GM19463 (cell line): Measurements from ENCODE around the gene SOX4.

Source experiments
- ATAC-seq: cut with Tn5 transposase; IDR thresholded peaks from one replicate; pipeline ENCODE4 v1.9.1; 2021; ENCODE audit warnings: mild to moderate bottlenecking, moderate library complexity; ENCODE audit not compliant: unreplicated experiment

SOX4 gene

DNA sequence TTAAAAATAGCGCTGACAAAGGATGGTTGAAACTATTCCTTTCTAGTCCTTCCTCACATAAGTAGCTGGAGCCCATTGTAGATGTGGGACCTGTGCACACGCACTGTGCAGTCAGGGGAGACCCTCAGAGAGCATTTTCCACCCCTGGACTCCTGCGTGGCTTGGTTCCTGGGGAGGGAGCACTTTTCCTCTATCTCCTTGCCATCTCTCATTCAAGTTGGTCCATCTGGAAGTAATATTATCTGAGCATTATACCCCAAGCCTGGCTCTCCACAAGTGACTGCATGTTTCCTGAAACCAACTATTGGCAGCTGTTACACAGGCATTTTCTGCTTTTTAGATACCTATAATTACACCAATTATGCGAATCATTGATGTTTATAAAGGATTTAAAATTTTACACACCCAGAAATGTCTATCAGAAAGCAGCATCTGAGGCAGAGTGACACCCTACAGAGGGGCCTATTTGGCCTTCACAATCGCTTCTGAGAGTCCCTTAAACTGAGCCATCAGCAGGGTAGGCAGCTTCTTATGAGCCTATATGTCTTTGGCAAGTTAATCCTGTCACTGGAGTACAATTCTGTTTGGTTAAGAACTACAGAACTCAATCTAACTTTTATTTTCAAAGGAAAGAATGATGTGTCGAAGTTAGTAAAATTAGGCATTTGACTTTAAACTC lies 18.7 kb downstream of the SOX4 start:
- ATAC-seq = no peak

DNA sequence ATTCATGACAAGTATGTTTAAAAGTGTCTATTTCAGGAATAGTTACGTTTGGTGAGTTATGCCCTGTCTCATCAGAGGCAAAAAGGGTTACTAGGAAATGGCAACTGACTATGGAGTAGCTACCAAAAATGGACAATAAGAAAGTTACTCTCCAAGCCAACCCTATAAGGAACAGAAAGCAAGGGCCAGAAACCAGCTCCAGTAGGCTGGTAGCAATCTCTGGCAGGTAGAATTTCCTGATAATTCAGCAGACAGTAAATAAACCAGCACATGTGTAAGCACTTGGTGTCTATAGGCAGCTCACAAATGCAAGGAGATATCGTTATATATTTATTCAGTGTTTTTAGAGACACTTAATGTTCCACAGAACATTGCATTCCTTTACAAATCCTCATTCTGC lies 20.3 kb downstream of the SOX4 start:
- ATAC-seq = no peak

DNA sequence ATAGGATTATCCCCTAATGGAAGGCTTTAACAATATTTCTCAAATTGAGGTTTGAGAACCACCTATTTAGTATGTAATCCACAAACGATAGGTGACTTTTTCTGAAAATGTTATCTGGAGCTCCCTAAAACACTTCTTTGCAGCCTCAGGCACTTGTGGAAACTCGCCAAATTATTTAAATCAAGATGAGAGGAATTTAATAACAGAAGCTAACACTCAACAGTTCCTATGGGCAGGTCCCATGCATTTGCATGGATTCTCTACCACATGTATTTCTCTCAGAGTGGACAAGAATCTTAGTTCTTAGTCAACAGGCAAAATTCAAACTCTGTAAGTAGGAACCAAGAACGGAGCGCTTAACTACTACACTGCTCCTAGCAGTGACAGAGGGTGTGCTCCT lies 20.7 kb downstream of the SOX4 start:
- no peak for ATAC-seq

DNA sequence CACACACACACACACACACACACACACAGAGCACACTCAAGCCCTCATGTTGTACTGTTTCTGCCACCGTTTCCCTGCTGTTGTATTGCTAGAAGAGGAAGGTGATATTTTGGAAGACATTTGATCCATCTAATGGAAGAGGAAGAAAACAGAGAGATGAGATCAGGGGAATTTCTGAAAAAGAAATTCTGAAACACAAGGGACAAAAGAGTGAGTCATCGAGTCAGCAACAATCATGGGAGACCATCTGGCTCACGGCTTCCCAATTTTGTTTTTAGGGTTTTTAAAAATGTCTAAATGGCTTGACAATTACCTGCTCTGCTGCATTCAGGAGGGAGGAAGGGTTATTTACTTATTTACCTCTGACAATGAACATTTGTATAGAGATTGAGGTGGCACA lies 22.0 kb downstream of the SOX4 start:
- no peak for ATAC-seq

DNA sequence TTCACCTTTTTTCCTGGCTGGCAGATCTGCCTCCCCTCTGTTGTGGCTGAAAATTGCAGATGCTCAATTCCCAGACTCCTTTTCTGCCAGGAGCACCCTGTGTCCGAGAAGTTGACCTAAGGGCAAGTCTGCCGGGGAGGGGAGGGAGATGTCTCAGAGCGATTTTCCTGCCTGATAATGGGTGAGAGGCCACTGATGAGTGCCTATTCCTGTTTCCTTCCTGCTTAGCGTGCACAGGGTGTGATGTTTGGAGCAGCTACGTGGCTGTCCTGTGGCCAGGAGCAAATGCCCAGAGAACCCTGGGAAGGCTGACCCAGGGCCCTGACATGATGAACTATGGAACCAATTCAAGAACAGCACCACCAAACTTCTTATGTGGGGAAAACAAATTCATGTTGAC lies 22.5 kb downstream of the SOX4 start:
- no peak for ATAC-seq

DNA sequence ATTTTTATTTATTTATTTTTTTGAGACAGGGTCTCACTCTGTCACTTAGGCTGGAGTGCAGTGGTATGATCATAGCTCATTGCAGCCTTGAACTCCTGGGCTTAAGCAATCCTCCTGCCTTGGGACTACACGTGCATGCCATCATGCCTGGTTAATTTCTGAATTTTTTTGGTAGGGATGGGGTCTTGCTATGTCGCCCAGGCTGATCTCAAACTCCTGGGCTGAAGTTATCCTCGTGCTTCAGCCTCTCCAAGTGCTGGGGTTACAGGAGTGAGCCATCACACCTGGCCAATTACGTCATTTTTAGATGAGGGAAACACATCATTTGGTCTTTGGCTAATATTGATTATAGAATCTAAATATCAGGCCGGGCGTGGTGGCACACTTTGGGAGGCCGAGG lies 32.1 kb downstream of the SOX4 start:
- ATAC-seq = no peak

DNA sequence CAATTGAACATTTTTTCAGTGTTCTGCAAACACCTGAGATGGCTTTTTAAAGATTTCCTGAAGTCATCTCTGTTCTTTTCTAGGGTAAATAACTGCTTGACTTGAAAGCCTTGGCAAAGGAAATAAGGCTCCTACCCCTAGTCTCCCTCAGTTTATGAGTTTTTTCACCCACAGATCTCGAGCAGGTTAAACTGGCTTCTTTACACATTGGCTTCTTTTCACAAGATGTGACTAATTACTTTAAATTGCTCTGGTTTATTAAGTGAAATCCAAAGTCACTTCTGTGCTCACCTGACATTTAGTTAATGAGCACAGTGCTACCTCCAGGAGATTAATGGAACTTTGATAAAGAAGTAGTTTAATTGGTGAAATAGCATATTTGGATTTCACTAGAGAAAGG lies 33.2 kb downstream of the SOX4 start:
- ATAC-seq = no peak

DNA sequence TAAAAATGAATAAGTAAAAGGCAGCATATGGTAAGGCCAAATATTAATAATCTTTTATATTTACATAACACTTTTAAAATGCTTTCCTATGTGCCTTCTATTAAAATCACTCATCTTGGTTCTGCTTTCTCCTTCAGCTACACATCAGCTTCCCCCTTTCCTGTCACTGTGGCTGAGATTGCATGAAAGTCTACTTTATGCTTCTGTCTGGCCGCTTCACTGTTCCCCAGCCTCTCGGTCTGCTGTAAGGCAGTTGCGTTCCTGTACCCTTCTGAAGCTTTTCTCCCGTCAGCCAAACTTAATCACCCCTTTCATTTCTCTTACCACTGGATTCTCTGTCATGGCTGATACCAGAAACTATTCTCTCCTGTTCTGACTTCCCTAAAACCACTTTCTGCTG lies 34.6 kb downstream of the SOX4 start:
- ATAC-seq = no peak

DNA sequence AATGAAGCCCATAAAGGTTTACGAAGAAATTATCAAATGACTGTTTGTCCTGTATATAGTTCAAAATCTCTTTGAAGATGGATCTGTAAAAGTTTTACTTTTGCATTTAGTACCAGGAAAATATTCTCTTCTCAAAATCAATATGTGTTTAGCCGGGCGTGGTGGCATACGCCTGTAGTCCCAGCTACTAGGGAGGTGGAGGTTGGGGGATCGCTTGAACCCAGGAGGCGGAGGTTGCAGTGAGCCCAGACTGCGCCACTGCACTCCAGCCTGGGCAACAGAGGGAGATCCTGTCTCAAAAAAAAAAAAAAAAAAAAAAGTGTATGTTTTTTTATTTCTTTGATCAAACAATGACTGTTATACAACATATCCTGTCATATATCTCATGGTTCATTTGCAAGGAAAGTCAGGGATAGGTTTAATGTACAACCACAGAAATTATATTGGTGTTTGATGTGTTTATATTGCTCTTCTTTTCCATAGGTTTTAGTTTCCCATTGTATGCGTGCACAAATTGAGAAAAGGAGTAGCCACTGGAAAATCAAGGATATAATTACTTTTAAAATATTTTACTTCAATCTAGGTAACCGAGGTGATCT lies 40.1 kb downstream of the SOX4 start:
- no peak for ATAC-seq

DNA sequence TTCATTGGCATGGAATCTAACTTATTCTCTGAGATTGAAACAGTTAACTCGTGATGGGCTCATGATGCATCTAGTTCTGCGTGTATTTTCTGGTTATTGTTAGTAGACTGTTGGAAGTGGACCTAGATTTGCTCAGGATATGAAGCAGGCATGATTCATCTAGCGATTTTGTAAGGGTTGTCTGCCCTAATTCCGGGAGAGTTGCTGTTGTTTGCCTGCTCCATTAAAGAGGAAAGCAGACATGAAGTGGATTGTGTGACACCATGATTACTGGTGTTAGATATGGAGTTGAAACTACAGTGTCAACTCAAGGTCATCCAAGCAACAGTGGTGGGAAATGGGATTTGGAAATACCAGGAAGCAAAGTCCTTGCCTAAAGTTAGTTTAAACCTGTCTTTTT lies 41.0 kb downstream of the SOX4 start:
- ATAC-seq = no peak

DNA sequence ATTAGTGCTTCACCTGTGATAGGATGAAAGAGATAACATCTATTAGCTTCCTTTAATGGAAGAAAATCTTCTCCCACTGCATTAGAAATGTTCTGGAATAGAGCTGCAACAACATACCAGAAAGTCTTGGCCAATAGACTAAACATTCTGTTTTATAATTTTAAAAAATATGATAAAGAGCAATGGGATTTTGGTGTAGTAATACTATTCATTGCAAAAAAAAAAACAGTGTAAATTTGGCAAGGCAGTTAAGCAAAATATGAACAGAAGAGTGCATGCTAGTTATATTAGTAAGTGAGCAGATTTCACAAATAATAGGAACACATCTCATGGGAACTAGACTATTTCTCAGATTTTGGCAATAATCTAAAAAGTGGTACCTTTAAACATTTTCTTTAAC lies 43.3 kb downstream of the SOX4 start:
- no peak for ATAC-seq

DNA sequence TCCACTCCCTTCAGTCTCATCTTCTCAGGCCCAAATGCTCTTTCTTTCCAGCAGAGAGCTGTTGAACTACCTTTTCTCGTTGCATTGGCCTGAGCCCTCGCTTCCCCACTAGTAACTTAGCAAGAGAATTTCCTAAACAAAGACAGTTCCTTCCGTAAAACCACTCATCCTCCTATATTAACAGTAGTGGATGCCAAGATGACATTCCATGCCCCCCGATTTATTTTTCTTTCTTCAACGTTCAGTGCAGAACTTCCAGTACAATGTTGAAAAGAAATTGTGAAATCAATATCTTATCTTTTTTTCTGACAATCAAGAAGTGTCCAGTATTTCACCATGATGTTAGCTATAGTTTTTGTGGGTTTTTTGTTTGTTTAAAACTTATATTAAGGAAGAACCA lies 45.8 kb downstream of the SOX4 start:
- no peak for ATAC-seq
